AG09309 (cell line): ENCODE measurements around the gene RRP15.

Experiments used
- DNase-seq: peaks from one replicate; pipeline ENCODE4 v3.0.0-alpha.2; 2010; ENCODE audit warnings: low read depth
- H3K4me3 ChIP-seq: 2 replicates; pipeline ENCODE4 v1.5.1; 2011; ENCODE audit warnings: mild to moderate bottlenecking, low read depth, low read length, moderate library complexity; ENCODE audit not compliant: control insufficient read depth
- CTCF ChIP-seq: IDR thresholded peaks from 2 replicates; pipeline ENCODE4 v1.5.1; 2011; ENCODE audit warnings: mild to moderate bottlenecking, low read depth, low read length, inconsistent platforms; ENCODE audit not compliant: insufficient read depth, control insufficient read depth; ENCODE audit errors: missing control alignments

The RRP15 gene

GRCh38 chr1:218348628-218349071 is 63.6 kb downstream of the RRP15 start:
- peak overlapping the region; percentile 79 for H3K4me3 ChIP-seq
- no peak for DNase-seq

GRCh38 chr1:218349348-218350034 is 64.4 kb downstream of the RRP15 start:
- DNase-seq, result no peak
- no peak overlapping the region; the same call in 1 of the 2 replicates for H3K4me3 ChIP-seq
- TF ChIP-seq CTCF, result no peak

More at GRCh38 chr1:218348628-218349071, 63.6 kb downstream of the RRP15 start:
- no peak for TF ChIP-seq CTCF

GRCh38 chr1:218350035-218350525 is 65.0 kb downstream of the RRP15 start:
- peak overlapping the region; percentile 25 for H3K4me3 ChIP-seq

GRCh38 chr1:218350801-218351266 is 65.7 kb downstream of the RRP15 start:
- DNase-seq, result no peak
- TF ChIP-seq CTCF, result no peak
- no peak overlapping the region for H3K4me3 ChIP-seq

More at GRCh38 chr1:218350035-218350525, 65.0 kb downstream of the RRP15 start:
- no peak for DNase-seq
- no peak for TF ChIP-seq CTCF

GRCh38 chr1:218351391-218352074 is 66.4 kb downstream of the RRP15 start:
- DNase-seq, result no peak
- TF ChIP-seq CTCF, result peak; percentile 56
- peak overlapping the region; percentile 47 for H3K4me3 ChIP-seq

GRCh38 chr1:218352075-218352438 is 67.0 kb downstream of the RRP15 start:
- no peak for DNase-seq
- no peak for TF ChIP-seq CTCF
- H3K4me3 ChIP-seq, result no peak overlapping the region
